HG03571 (cell line): ENCODE measurements around the gene PXYLP1.

Source experiments
- ATAC-seq: cut with Tn5 transposase; IDR thresholded peaks from one replicate; pipeline ENCODE4 v1.9.1; 2021; ENCODE audit not compliant: unreplicated experiment

The PXYLP1 gene

DNA sequence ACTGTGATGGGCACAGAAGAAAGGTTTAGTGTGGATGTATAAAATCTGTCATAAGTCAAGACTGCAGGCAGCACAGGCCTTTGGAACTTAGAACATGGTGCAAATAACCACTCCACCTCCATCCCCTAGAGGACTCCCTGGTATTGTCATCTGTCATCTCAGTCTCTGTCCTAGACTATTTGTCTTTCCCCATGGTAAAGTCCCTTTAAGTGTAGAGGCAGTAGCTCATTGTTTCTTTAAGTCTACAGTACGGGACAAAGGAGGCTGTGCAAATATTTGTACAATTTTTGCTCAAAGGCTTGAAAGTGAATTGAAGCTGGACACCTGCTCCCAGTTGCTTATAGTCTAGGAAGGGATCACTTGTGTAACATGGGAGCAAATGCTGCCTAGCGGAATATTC is 3.2 kb upstream of the PXYLP1 start:
- no peak for ATAC-seq

DNA sequence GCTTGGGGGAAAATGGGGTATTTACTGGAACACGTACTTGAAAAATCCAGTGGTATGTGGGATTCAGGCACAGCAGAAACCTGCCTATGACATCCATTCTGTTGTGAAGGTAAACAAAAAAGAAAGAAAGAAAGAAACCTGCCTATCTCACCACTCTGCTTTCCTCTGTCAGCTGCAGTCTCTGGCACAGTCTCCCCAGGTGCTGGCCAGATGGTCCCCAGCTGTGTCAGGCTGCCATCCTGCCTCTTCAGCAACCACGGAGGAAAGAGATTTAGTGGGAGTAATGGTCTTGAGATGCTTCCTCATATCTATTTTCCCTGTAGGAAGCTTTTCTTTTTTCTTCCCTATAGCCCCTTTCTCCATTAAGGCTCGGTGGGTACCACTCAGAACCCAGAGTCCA is 2.5 kb upstream of the PXYLP1 start:
- ATAC-seq = no peak

DNA sequence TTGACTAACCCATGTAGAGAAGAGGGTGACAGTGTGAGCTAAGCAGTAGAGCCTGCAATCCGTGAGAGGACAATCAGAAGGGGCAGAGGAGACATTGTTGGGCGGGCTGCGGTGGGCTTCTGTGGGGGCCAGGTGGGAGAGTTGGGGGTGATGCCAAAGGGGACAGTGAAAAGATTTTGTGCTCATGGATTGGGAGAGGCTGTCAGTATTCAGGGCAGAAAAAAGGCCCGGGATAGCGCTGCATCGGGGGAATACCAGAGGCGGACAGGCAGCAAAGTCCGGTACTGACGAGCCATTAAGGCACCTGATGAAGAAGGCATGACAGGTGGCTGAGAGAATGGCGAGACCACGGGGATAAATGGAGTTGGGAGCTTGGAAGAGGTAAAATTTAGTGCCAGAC is 1.3 kb upstream of the PXYLP1 start:
- no peak for ATAC-seq

- no peak for ATAC-seq
These were observed 563 bp downstream of the PXYLP1 start for GRCh38 chr3:141231952-141232823.

DNA sequence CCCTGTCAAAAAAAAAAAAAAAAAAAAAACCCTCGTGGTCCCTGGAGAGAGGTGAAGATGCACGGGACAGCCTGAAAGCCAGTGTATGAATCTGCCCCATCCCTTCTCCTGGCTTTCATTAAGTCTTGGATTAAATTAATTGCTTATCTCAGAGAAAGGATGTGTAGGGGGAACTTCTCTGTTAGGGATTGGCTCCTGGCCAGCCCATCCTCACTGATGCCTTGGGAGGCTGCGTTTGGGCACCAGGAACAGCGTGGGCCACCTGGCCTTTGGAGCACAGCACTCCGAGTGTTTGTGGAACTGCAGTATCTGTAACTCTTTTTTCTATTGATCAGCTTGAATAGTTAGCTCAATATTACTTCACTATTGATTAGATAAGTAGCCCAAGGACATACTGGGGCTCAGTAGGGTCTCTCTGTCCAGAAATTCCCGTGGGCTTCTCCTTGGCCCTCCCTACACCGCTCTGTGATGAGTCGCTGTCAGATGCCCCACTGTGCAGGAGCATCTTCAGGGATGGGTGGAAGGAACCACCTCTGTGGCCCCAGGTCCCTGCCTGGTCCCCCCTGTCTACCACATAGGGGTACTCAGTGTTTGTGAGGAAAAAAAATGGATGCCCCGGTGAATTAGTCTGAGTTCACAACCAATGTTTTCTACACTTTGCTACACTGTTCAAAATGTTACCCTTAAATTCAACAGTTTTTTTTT is 2.0 kb downstream of the PXYLP1 start:
- ATAC-seq = no peak

DNA sequence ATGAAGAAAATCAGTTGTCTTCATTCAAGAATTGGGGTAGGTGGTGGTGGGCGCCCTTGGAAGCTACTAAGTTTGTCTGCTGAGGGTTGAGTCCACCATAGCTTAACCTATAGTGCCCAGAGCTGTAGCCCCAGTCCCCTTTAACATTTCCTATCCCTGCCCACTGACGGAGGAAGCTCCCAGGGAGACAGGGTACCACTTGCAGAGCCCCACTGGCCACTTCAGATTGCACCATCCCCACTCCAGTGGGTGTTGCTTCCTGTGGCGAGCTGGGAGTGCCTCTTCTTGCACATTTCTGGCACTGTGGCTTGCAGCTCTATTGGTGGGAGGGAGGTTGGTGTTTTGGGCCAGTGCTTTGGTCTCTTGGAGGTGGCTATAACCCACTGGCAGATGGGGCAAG is 2.7 kb downstream of the PXYLP1 start:
- ATAC-seq = no peak

GRCh38 chr3:141235661-141236171 is 4.1 kb downstream of the PXYLP1 start:
- ATAC-seq = no peak

DNA sequence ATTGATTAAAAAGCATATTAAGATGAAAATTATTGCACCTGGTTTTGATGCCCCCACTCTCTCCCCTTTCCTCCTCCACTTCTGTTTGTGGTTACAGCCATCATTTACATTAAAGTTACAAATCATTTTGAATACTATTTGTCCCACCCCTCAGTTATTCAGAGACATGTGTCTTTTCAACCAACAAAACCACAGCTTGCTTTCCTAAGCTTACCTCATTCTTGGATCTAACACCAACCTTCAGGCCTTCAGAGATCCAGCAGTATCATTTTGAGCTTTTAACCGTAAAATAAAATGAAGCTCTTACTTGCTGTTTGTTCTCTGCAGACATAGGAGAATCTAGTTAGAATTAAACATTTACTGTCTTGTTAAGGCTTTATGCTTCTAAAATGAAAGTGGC is 4.7 kb downstream of the PXYLP1 start:
- no peak for ATAC-seq

DNA sequence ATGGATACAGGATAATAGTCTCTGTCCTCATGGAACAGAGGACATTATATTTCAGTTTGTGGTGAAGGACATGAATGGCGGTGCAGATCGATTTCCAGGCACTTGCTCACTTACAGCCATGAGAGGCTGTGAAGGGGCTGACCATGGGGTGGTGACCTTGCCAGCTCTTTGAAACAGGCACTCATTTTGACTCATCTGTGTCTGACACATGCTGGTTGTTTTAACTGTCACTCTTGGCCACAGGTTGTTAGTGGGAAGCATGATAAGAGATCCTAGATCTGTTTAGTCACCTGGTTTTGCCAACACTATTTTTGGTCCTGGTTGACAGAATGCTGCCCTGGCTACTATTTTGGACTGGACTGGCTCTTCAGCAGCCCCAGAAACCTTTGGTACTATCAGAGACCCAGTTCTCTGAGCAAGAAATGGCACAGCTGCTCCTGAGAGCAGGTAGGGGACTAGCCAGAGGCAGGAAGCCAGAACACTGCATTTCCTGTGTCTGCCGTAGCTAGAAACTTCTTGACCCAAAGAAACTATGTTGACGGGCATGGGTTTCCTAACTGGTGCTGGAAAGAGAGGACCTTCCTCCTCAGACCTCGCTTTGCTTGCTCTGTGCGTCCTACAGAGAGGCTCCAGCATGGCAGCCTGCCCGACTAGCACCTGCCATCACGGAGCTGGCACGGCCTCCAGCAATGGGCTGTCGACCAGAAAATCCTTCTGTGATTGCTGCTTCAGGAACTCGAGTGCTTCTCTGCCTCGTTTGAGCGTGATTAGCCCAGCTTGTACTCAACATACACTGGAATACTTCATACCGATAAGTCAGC is 6.3 kb downstream of the PXYLP1 start:
- no peak for ATAC-seq

DNA sequence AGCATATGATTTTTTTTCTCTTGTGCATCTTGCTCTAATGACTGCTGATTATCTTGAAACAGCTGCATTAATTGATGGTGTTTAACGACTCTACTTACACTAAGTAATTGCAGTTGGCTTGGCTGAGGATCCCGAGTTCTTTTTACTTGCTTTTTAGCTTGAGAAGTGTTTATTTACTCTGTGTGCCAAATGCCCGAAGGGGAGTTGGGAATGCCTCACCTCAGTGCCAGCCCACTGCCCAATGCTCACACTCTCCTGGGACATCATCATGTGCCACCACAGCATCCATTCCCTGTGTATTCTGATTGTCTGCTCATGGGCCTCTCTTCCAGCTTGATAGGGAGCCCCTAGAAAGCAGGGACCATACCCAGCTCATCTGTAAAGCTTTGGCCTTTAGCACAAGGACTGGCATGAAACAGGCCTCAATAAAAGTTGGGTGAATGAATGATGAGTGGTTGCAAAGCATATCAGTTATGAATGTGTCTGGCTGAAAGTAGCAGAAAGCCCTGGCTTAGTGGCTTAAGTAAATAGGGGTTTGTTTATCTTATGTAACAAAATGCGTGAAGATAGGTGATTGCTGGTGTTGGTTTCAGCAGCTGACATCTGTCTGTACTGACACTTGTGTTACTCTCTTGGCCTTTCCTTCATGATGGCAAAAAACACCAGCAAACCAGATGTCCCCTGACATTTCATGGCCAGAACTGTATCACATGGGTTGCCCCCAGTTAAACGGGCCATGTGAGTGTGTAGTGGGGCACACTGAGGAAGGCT is 8.1 kb downstream of the PXYLP1 start:
- no peak for ATAC-seq

DNA sequence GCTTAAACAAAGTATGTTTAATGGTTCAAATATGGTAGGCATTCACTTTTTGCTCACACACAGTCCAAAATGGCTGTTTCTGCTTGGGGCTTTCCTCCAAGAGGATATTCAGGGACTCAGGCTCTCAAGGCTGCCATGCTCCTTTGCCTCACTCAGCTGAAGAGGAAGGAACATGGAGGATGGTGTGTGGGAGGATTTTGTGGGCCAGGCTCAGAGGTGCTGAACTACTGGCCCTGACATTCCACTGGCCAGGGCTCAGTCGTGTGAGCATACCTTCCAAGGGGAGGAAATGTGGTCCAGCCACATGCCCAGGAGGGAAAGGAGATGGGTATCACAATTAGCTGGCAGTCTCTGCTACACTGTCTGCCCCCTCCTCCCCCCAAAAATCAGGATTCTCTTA is 8.7 kb downstream of the PXYLP1 start:
- no peak for ATAC-seq

DNA sequence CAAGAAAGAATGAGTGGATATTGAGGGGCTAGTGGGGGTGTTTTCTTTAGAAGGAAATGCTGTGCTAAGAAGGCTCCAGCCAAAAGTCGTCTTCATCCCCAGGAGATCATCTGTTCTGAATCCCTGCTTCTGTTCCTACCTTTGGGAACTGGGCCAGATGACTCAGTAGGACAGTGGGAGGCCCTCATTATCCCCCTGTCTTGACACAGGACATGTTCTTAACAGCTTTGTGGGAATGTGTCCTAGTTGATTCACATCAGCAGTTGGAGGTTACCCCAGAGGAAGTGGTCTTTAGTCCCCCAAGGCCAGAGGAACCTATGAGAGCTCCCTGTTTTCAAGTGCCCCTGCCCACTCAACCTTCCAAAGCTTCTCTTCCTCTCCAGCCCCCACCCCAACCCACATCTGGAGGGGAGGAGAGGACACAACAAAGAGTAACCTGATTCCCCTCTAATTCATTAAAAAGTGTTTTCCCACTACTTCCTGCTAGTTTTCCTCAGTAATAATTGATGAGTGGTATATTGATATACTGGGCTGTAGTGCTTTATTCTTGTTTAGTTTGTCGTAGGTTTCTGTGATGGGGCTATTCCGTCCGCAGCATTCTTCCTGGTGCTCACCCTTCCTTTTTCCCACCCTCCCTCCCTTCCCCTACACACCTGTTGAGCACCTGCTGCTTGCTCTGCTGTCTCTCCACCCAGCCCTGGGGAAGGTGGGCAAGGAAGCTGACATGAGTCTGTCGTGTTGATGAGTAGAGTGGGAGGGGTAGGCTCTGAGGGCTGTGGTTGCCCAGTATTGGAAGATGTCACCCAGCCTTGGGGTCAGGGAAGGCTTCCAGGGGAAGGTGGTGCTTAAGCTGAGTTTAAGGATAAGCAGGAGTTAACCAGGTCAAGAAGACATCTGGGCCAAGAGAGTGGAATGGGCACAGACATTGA is 9.3 kb downstream of the PXYLP1 start:
- ATAC-seq = no peak

DNA sequence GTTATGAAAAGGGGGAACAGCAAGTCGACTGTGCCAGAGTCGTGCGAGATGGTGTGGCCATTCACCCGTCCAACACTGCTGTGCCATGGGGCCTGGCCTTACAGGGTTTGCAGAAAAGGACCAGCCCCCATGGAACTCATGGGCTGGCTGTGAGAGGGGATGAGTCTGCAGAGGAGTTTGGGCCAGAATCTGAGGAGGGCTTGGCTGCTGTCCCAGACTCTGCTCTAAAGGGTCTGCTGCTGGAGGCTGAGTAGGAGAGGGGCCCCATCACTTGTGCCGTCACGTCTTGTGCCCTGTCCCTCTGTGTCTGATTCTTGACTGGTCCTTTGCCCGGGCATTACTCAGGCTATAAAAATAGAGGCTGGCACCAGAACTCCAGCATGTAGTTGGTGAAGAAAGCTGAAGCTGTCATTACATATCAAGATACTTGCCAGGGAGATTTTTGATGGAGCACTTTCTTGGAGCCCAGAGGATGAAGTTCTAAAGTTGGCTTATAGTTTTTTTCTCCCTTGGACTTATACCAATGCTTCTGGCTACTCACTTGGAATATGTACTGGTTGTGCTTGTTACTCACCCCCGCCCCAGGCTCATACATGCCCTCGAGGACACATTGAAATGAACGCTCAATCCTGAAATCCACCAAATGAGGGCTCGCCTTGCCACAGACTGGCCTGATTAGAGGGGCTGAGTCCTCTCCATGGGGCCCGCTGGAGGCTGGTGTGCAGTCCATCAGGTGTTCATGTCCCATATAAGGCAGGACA is 10.2 kb downstream of the PXYLP1 start:
- ATAC-seq = no peak

GRCh38 chr3:141242377-141243092 is 10.9 kb downstream of the PXYLP1 start:
- no peak for ATAC-seq

DNA sequence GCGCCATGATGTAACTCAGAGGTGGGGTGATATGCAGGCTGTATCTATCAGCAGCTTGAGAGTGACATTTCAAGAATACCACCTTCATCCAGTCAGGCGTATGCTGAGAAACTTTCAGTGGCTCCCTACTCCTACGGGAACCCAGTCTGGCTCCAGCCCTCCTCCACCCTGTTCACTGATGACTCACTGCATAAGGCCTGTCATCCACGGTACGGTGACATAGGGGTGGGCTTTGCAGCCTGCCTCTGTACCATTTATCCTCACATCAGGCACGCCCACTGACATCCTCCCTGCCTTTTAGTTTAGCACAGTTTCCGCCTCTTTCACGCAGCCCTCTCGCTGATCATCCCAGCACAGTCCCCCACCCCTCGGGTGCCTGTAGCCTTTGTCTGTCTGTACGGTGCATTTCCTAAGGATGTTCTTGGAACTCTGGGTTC is 11.7 kb downstream of the PXYLP1 start:
- ATAC-seq = no peak

GRCh38 chr3:141246224-141246957 is 14.8 kb downstream of the PXYLP1 start:
- no peak for ATAC-seq

- ATAC-seq = no peak
These were observed 15.3 kb downstream of the PXYLP1 start for GRCh38 chr3:141246958-141247301.

- ATAC-seq = no peak
These were observed 16.4 kb downstream of the PXYLP1 start for GRCh38 chr3:141248064-141248463.
